SU-DHL-6 (cell line): ENCODE measurements around the gene CYP4F3.

Experiments used
- H2AFZ ChIP-seq: fragments of 200-600 bp; sonication (generic); 2 replicates; pipeline ENCODE4 v1.6.1; 2014; ENCODE audit warnings: low read depth, mild to moderate bottlenecking, moderate library complexity, mixed read lengths, antibody characterized with exemption, low read length; ENCODE audit not compliant: severe bottlenecking
- H3F3A ChIP-seq: fragments of 200-600 bp; shearing (Covaris generic); 2 replicates; pipeline ENCODE4 v1.6.0; 2016; ENCODE audit warnings: antibody characterized with exemption, mild to moderate bottlenecking; ENCODE audit not compliant: insufficient read depth
- H3K27ac ChIP-seq: fragments of 200-600 bp; sonication (generic); 2 replicates; pipeline ENCODE4 v1.5.1; 2016; ENCODE audit warnings: low read depth, mild to moderate bottlenecking, low read length, moderate library complexity, mixed read lengths
- H3K27me3 ChIP-seq: fragments of 200-600 bp; sonication (generic), shearing (Covaris generic); 2 replicates; pipeline ENCODE4 v1.6.0; 2014; ENCODE audit warnings: mild to moderate bottlenecking, low read length
- H3K36me3 ChIP-seq: fragments of 200-600 bp; sonication (generic); 2 replicates; pipeline ENCODE4 v1.6.1; 2014; ENCODE audit warnings: mild to moderate bottlenecking, low read length, mixed read lengths
- H3K4me2 ChIP-seq: fragments of 300-600, 200-600 bp; shearing (Covaris generic), sonication (generic); 2 replicates; pipeline ENCODE4 v1.6.0; 2014; ENCODE audit warnings: low read length, low read depth, mild to moderate bottlenecking; ENCODE audit not compliant: poor library complexity, severe bottlenecking
- H3K4me3 ChIP-seq: fragments of 200-600 bp; sonication (generic); 2 replicates; pipeline ENCODE4 v1.5.1; 2014; ENCODE audit warnings: antibody characterized with exemption, low read length, mild to moderate bottlenecking, mixed read lengths; ENCODE audit not compliant: insufficient read depth, poor library complexity, severe bottlenecking
- H3K79me2 ChIP-seq: fragments of 200-600 bp; sonication (generic); 2 replicates; pipeline ENCODE4 v1.6.1; 2014; ENCODE audit warnings: mild to moderate bottlenecking, low read length, moderate library complexity; ENCODE audit not compliant: insufficient read depth
- H3K9ac ChIP-seq: fragments of 200-600 bp; sonication (generic); 2 replicates; pipeline ENCODE4 v1.7.0; 2014; ENCODE audit warnings: mild to moderate bottlenecking, low read length
- H3K9me2 ChIP-seq: fragments of 200-600 bp; sonication (generic); replicated peaks from 2 replicates; pipeline ENCODE4 v1.6.1; 2014; ENCODE audit warnings: low read length; ENCODE audit not compliant: insufficient read depth
- H3K9me3 ChIP-seq: fragments of 200-600 bp; sonication (generic); 2 replicates; pipeline ENCODE4 v1.6.1; 2014; ENCODE audit warnings: low read length, mixed read lengths; ENCODE audit not compliant: insufficient read depth
- H4K20me1 ChIP-seq: fragments of 200-600 bp; sonication (generic); 2 replicates; pipeline ENCODE4 v1.6.1; 2014; ENCODE audit warnings: low read depth, mild to moderate bottlenecking, antibody characterized with exemption, low read length, moderate library complexity, mixed read lengths
- EZH2phosphoT487 ChIP-seq: fragments of 200-600 bp; sonication (generic), shearing (Covaris generic); conservative IDR thresholded peaks from 2 replicates; pipeline ENCODE4 v1.6.1; 2018; ENCODE audit warnings: mild to moderate bottlenecking, antibody characterized with exemption, low read length, moderate library complexity, mixed read lengths
- TF ChIP-seq, protein P1 (sequence below): fragments of 200-600 bp; sonication (generic); IDR thresholded peaks from one replicate; pipeline ENCODE4 v1.5.1; 2017; ENCODE audit warnings: antibody characterized with exemption, mild to moderate bottlenecking, low read length, moderate library complexity; ENCODE audit not compliant: insufficient read depth, poor library complexity, severe bottlenecking

Gene CYP4F3

DNA sequence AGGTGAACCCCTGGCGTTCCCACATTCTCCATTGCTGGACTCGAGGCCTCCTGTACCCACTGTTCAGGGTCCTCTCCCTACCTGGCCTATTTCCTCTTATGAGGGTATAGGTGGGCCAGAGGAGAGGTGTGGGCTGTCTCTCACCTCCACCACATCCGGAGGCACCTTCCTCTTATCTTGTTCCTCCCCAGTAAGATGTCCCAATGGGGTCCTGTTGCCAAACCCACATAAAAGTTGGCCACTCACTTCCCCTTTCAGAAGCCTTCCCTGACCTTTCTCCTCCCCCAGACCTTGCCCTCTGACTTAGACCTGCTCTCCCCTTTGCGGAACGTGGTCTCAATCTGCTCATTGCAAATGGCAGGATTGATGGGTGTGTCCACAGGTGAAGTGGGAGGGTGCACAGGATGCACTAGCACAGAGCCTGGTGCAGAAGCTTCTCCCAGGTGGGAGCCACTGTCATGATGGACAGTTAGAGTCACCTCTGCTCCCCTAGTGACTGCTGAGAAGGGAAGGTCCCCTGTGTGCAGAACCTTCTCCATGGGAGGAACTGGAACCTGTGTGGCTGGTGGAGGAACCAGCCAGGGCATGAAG lies 1.3 kb downstream of the CYP4F3 start:
- no peaks in the 10 kb centered on the region for H3K27me3 ChIP-seq
- H3K9me3 ChIP-seq: no peaks in the 10 kb centered on the region
- H3K9me2 ChIP-seq: no peaks in the 10 kb centered on the region
- no peaks in the 10 kb centered on the region for H3K79me2 ChIP-seq
- TF ChIP-seq, protein P1, sequence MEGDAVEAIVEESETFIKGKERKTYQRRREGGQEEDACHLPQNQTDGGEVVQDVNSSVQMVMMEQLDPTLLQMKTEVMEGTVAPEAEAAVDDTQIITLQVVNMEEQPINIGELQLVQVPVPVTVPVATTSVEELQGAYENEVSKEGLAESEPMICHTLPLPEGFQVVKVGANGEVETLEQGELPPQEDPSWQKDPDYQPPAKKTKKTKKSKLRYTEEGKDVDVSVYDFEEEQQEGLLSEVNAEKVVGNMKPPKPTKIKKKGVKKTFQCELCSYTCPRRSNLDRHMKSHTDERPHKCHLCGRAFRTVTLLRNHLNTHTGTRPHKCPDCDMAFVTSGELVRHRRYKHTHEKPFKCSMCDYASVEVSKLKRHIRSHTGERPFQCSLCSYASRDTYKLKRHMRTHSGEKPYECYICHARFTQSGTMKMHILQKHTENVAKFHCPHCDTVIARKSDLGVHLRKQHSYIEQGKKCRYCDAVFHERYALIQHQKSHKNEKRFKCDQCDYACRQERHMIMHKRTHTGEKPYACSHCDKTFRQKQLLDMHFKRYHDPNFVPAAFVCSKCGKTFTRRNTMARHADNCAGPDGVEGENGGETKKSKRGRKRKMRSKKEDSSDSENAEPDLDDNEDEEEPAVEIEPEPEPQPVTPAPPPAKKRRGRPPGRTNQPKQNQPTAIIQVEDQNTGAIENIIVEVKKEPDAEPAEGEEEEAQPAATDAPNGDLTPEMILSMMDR: no peak
- no peak for TF ChIP-seq EZH2phosphoT487
- H3K4me3 ChIP-seq: no peak overlapping the region
- H3K4me2 ChIP-seq: no peak overlapping the region
- no peaks in the 10 kb centered on the region for H3K36me3 ChIP-seq
- H2AFZ ChIP-seq: no peak overlapping the region
- no peak overlapping the region for H3K9ac ChIP-seq
- no peak overlapping the region for H3K27ac ChIP-seq
- no peaks in the 10 kb centered on the region for H3F3A ChIP-seq
- H4K20me1 ChIP-seq: no peaks in the 10 kb centered on the region

DNA sequence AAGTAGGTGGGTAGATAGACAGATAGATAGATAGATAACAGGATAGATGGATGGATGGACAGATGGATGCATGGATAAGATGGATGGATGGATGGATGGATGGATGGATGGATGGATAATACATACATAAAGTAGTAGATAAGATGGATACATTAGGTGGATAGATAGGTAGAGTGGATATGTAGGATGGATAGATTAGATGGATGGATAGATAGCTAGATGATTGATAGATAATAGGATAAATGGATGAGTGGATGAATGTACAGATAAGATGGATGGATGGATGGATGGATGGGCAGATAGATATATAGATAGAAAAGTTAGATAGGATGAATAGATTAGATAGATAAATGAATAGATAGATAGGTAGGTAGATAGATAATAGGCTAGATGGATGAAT lies 2.1 kb downstream of the CYP4F3 start:
- Histone ChIP-seq H3K79me2 (no peaks in the 10 kb centered on the region), H3K9ac (no peak overlapping the region), H3K4me2 (no peak overlapping the region), H3K36me3 (no peaks in the 10 kb centered on the region), H3K4me3 (no peak overlapping the region), H3K9me2 (no peaks in the 10 kb centered on the region), H3F3A (no peaks in the 10 kb centered on the region), H3K27ac (no peak overlapping the region), H3K27me3 (no peaks in the 10 kb centered on the region), H4K20me1 (no peaks in the 10 kb centered on the region), H2AFZ (no peak overlapping the region), H3K9me3 (no peaks in the 10 kb centered on the region)
- TF ChIP-seq, protein P1: no peak
- no peak for TF ChIP-seq EZH2phosphoT487

DNA sequence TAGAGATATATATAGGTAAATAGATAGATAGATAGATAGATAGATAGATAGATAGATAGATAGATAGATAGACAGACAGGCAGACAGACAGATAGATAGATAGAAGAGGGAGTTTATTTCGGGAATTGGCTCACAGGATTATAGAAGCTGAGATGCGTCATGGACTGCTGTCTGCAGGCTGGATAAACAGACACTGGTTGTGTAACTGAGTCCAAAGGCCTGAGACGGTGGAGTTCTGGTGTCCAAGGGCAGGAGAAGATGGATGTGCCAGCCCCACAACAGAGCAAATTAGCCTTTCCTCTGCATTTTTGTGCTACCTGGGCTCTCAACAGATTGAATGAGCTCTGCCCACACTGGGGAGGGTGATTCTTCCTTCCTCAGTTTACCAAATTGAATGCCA lies 2.7 kb downstream of the CYP4F3 start:
- Histone ChIP-seq H3K27ac (no peak overlapping the region), H3F3A (no peaks in the 10 kb centered on the region), H2AFZ (no peak overlapping the region), H3K4me2 (no peak overlapping the region), H3K36me3 (no peaks in the 10 kb centered on the region), H3K9ac (no peak overlapping the region), H4K20me1 (no peaks in the 10 kb centered on the region), H3K9me3 (no peaks in the 10 kb centered on the region), H3K27me3 (no peaks in the 10 kb centered on the region), H3K79me2 (no peaks in the 10 kb centered on the region), H3K4me3 (no peak overlapping the region), H3K9me2 (no peaks in the 10 kb centered on the region)
- no peak for TF ChIP-seq EZH2phosphoT487
- TF ChIP-seq, protein P1: no peak
